Measurements from ENCODE around the gene BCL2L1. TPM values are rescaled to one million over a fixed set of nuclear protein-coding genes. Genes with fewer than 3 reads are reported as not detected.
"Not testable (repeated sequence)": the region's sequence is repeated elsewhere in the genome, so short reads cannot be mapped to it uniquely, and the experiment has no call there.

BCL2L1 gene
- total RNA-seq, 1 donor from 2014 or later, result 174 TPM

GRCh38 chr20:31669876-31670275 lies 52.8 kb downstream of the BCL2L1 start:
- ATAC-seq (no peak), DNase-seq (no peak)
- no peaks in the 10 kb centered on the region for H3K27me3 ChIP-seq
- intact Hi-C loops (cut with DNase I), result no loop called here
- H3K4me1 ChIP-seq, result peaks cover 97% of the 10 kb centered on the region
- no peak overlapping the region for H3K4me3 ChIP-seq
- H3K9me3 ChIP-seq, result no peaks in the 10 kb centered on the region
- H3K36me3 ChIP-seq, result peaks cover 15% of the 10 kb centered on the region
- peak overlapping the region; percentile 85 for H3K27ac ChIP-seq
- TF ChIP-seq CTCF (IDR thresholded peaks at IDR 0.05), result no peak

- Histone ChIP-seq H3K36me3 (peaks cover 24% of the 10 kb centered on the region), H3K4me1 (peaks cover 97% of the 10 kb centered on the region), H3K27ac (peak overlapping the region; percentile 85)
- ATAC-seq; H3K4me3 ChIP-seq; H3K27me3 ChIP-seq; DNase-seq; intact Hi-C loops (cut with DNase I); H3K9me3 ChIP-seq: not testable (repeated sequence)
Measured at GRCh38 chr20:31668944-31669343, 53.7 kb downstream of the BCL2L1 start.

GRCh38 chr20:31667315-31668285 lies 55.1 kb downstream of the BCL2L1 start:
- Histone ChIP-seq H3K27ac (peak overlapping the region; percentile 85), H3K9me3 (no peaks in the 10 kb centered on the region), H3K4me1 (peaks cover 90% of the 10 kb centered on the region), H3K4me3 (no peak overlapping the region), H3K36me3 (peaks cover 30% of the 10 kb centered on the region), H3K27me3 (no peaks in the 10 kb centered on the region)
- ATAC-seq (peak; percentile 23), DNase-seq (no peak)
- intact Hi-C loops (cut with DNase I), result no loop called here
- no peak for TF ChIP-seq CTCF (IDR thresholded peaks at IDR 0.05)

GRCh38 chr20:31666258-31667042 lies 56.2 kb downstream of the BCL2L1 start:
- intact Hi-C loops (cut with DNase I), result no loop called here
- H3K4me1 ChIP-seq, result peaks cover 89% of the 10 kb centered on the region
- ATAC-seq, result peak; percentile 80
- H3K27me3 ChIP-seq, result no peaks in the 10 kb centered on the region
- peaks cover 30% of the 10 kb centered on the region for H3K36me3 ChIP-seq
- H3K27ac ChIP-seq, result peak overlapping the region; percentile 78
- TF ChIP-seq CTCF (IDR thresholded peaks at IDR 0.05), result no peak
- no peak overlapping the region for H3K4me3 ChIP-seq
- peak; percentile 83 for DNase-seq
- H3K9me3 ChIP-seq, result no peaks in the 10 kb centered on the region

- no peak for TF ChIP-seq CTCF (IDR thresholded peaks at IDR 0.05)
- ATAC-seq (no peak), DNase-seq (no peak)
- peaks cover 30% of the 10 kb centered on the region for H3K36me3 ChIP-seq
- H3K4me3 ChIP-seq, result no peak overlapping the region
- H3K9me3 ChIP-seq, result no peaks in the 10 kb centered on the region
- peak overlapping the region; percentile 78 for H3K27ac ChIP-seq
- no peaks in the 10 kb centered on the region for H3K27me3 ChIP-seq
- intact Hi-C loops (cut with DNase I), result no loop called here
- H3K4me1 ChIP-seq, result peaks cover 85% of the 10 kb centered on the region
Measured at GRCh38 chr20:31665753-31666152, 56.9 kb downstream of the BCL2L1 start.

Data from upper lobe of right lung (tissue), 1 donor.